SK-N-SH (cell line): ENCODE data around the gene SIX5. TPM values are rescaled to one million over a fixed set of nuclear protein-coding genes. Genes with fewer than 3 reads are reported as not detected.

Experiments used
- CTCF ChIA-PET: fragments of 300-600, 350-600 bp; formaldehyde crosslinking; extraction: SDS; loops from one replicate; lab custom pipeline; 2021; lab: Yijun Ruan, JAX
- POLR2A ChIA-PET: fragments of 350-600 bp; sonication (Branson Sonifier 250); formaldehyde crosslinking; extraction: SDS; loops from one replicate; lab custom pipeline; 2020; ENCODE audit warnings: antibody characterized with exemption, inconsistent platforms; lab: Yijun Ruan, JAX
- DNase-seq: peaks from one replicate; pipeline ENCODE4 v3.0.0; 2012
- H2AFZ ChIP-seq: fragments of 200-600 bp; sonication (generic); 2 replicates; pipeline ENCODE4 v1.8.1; 2016; ENCODE audit warnings: antibody characterized with exemption, mild to moderate bottlenecking, low read depth
- H3F3A ChIP-seq: fragments of 200-600 bp; sonication (generic); replicated peaks from 2 replicates; pipeline ENCODE3; 2016; ENCODE audit warnings: antibody characterized with exemption, mild to moderate bottlenecking; ENCODE audit not compliant: insufficient read depth
- H3K27ac ChIP-seq, 2 experiments: fragments of 200-500 bp in 1 of 2; fragments of 200-600 bp in 1 of 2; sonication (Bioruptor generic) in 1 of 2; sonication (generic), shearing (Covaris generic) in 1 of 2; 2 replicates each; pipeline versions ENCODE4 v1.5.1 to v1.6.1; 2014 to 2016; ENCODE audit warnings: low read depth in 2 of 2, inconsistent platforms in 1 of 2, low read length in 1 of 2, mild to moderate bottlenecking in 1 of 2, mixed read lengths in 1 of 2
- H3K27me3 ChIP-seq: fragments of 200-600 bp; sonication (generic), shearing (Covaris generic); 2 replicates; pipeline ENCODE4 v1.6.1; 2016; ENCODE audit warnings: mixed run types; ENCODE audit not compliant: insufficient read depth
- H3K36me3 ChIP-seq, 2 experiments: fragments of 200-500 bp in 1 of 2; fragments of 200-600 bp in 1 of 2; sonication (Bioruptor generic) in 1 of 2; sonication (generic) in 1 of 2; replicated peaks in 1 of 2; 2 replicates each; pipeline versions ENCODE3 to v1.5.1; 2014 to 2016; ENCODE audit warnings: low read length in 1 of 2, mild to moderate bottlenecking in 1 of 2; ENCODE audit not compliant: insufficient read depth in 2 of 2, control insufficient read depth in 1 of 2
- H3K4me1 ChIP-seq, 2 experiments: fragments of 200-500 bp in 1 of 2; fragments of 200-600 bp in 1 of 2; sonication (Bioruptor generic) in 1 of 2; sonication (generic), shearing (Covaris generic) in 1 of 2; 2 replicates each; pipeline versions ENCODE4 v1.5.1 to v1.6.1; 2014 to 2016; ENCODE audit warnings: low read depth in 1 of 2, low read length in 1 of 2, mixed run types in 1 of 2; ENCODE audit not compliant: insufficient read depth in 2 of 2, control insufficient read depth in 1 of 2
- H3K4me2 ChIP-seq: fragments of 200-600 bp; sonication (generic), shearing (Covaris generic); 2 replicates; pipeline ENCODE4 v1.6.1; 2017; ENCODE audit warnings: mixed run types
- H3K4me3 ChIP-seq, 2 experiments: fragments of 200-500 bp in 1 of 2; fragments of 200-600 bp in 1 of 2; sonication (Bioruptor generic) in 1 of 2; sonication (generic), shearing (Covaris generic) in 1 of 2; 2 replicates each; pipeline versions ENCODE4 v1.5.1 to v1.8.1; 2014 to 2016; ENCODE audit warnings: low read depth in 2 of 2, inconsistent platforms in 1 of 2, low read length in 1 of 2, mild to moderate bottlenecking in 1 of 2, mixed read lengths in 1 of 2, moderate library complexity in 1 of 2
- H3K79me2 ChIP-seq: fragments of 200-600 bp; sonication (generic); 2 replicates; pipeline ENCODE4 v1.8.1; 2017; ENCODE audit warnings: mild to moderate bottlenecking; ENCODE audit not compliant: insufficient read depth
- H3K9ac ChIP-seq: fragments of 200-600 bp; sonication (generic); 2 replicates; pipeline ENCODE4 v1.6.1; 2017; ENCODE audit warnings: mixed run types
- H3K9me2 ChIP-seq: fragments of 200-600 bp; sonication (generic); 2 replicates; pipeline ENCODE4 v1.6.1; 2017; ENCODE audit warnings: mixed run types
- H3K9me3 ChIP-seq: fragments of 200-600 bp; sonication (generic); 2 replicates; pipeline ENCODE4 v1.6.1; 2017; ENCODE audit warnings: mixed run types, mild to moderate bottlenecking, moderate library complexity
- H4K20me1 ChIP-seq: fragments of 200-600 bp; sonication (generic); 2 replicates; pipeline ENCODE4 v1.6.1; 2017; ENCODE audit warnings: mild to moderate bottlenecking, mixed run types; ENCODE audit not compliant: insufficient read depth
- CTCF ChIP-seq: fragments of 200-600 bp; sonication (generic); IDR thresholded peaks from 2 replicates; pipeline ENCODE4 v1.6.1; 2017; ENCODE audit warnings: antibody characterized with exemption, mild to moderate bottlenecking, moderate library complexity
- EP300 ChIP-seq, 2 experiments: IDR thresholded peaks; 2 replicates each; pipeline versions ENCODE4 v1.4.0 to v1.6.1; 2012; ENCODE audit warnings: borderline replicate concordance in 1 of 2, low read depth in 1 of 2, low read length in 1 of 2
- EZH2phosphoT487 ChIP-seq: fragments of 200-600 bp; sonication (generic); IDR thresholded peaks from 2 replicates; pipeline ENCODE4 v1.6.1; 2017; ENCODE audit warnings: low read depth, mixed run types, mild to moderate bottlenecking, antibody characterized with exemption, moderate library complexity, borderline replicate concordance
- FOSL2 ChIP-seq: IDR thresholded peaks from 2 replicates; pipeline ENCODE4 v1.4.0; 2012; ENCODE audit warnings: low read depth, mild to moderate bottlenecking, moderate library complexity, borderline replicate concordance
- GABPA ChIP-seq: IDR thresholded peaks from 2 replicates; pipeline ENCODE4 v1.4.0; 2012; ENCODE audit warnings: low read depth, mild to moderate bottlenecking
- GATA2 ChIP-seq: sonication (generic); formaldehyde crosslinking; IDR thresholded peaks from 2 replicates; pipeline ENCODE4 v1.5.0; 2020; ENCODE audit warnings: mild to moderate bottlenecking, missing genetic modification reagents
- IRF3 ChIP-seq: fragments of 150-350 bp; IDR thresholded peaks from 2 replicates; pipeline ENCODE4 v1.6.1; 2016; ENCODE audit warnings: mild to moderate bottlenecking, low read depth, low read length
- MAX ChIP-seq: IDR thresholded peaks from 2 replicates; pipeline ENCODE4 v1.4.0; 2012; ENCODE audit warnings: low read depth
- MXI1 ChIP-seq: IDR thresholded peaks from 2 replicates; pipeline ENCODE4 v1.6.1; 2012; ENCODE audit warnings: mild to moderate bottlenecking, low read depth, low read length, improper control_type of control experiment
- NFIC ChIP-seq: IDR thresholded peaks from 2 replicates; pipeline ENCODE4 v1.4.0; 2012; ENCODE audit warnings: borderline replicate concordance
- NRF1 ChIP-seq: IDR thresholded peaks from 2 replicates; pipeline ENCODE4 v1.6.1; 2012; ENCODE audit warnings: low read depth, mild to moderate bottlenecking, low read length
- RAD21 ChIP-seq: IDR thresholded peaks from 2 replicates; pipeline ENCODE4 v1.6.1; 2012; ENCODE audit warnings: mild to moderate bottlenecking, low read length
- REST ChIP-seq: IDR thresholded peaks from 2 replicates; pipeline ENCODE4 v1.6.1; 2012; ENCODE audit warnings: mild to moderate bottlenecking, low read depth, low read length, moderate library complexity
- RXRA ChIP-seq: IDR thresholded peaks from 2 replicates; pipeline ENCODE4 v1.4.0; 2012; ENCODE audit warnings: low read depth, mild to moderate bottlenecking, borderline replicate concordance
- SMC3 ChIP-seq: IDR thresholded peaks from 2 replicates; pipeline ENCODE4 v1.6.1; 2012; ENCODE audit warnings: low read depth, low read length, improper control_type of control experiment
- TAF1 ChIP-seq: IDR thresholded peaks from 2 replicates; pipeline ENCODE4 v1.6.1; 2012; ENCODE audit warnings: low read depth, mild to moderate bottlenecking, low read length, moderate library complexity, borderline replicate concordance
- USF1 ChIP-seq: IDR thresholded peaks from 2 replicates; pipeline ENCODE4 v1.4.0; 2012; ENCODE audit warnings: low read depth, borderline replicate concordance
- YY1 ChIP-seq: IDR thresholded peaks from 2 replicates; pipeline ENCODE4 v1.4.0; 2012; ENCODE audit warnings: low read depth, mild to moderate bottlenecking
- whole genome bisulfite sequencing: methylation state at CpG from one replicate; pipeline ENCODE4 v1.1.6; 2017; ENCODE audit warnings: low lambda C conversion rate; 5-methylcytosine and 5-hydroxymethylcytosine counted together
- polyA plus RNA-seq, 3 experiments: library from polyadenylated mRNA; depleted of rRNA; stranded (reverse); fragments of >200 nt; gene quantifications; 2 replicates each; pipeline ENCODE4 v1.2.3, GENCODE V29; 2012

The SIX5 gene
- polyA plus RNA-seq, 1 of the 3 experiments (the other 2 are of a cell fraction) = 8.4 TPM

- H3K27me3 ChIP-seq = no peaks in the 10 kb centered on the region
- 0 out of 2 replicates have a peak, but pooled peaks cover 3% of the 10 kb centered on the region for H4K20me1 ChIP-seq
- H2AFZ ChIP-seq = no peak overlapping the region
- POLR2A ChIA-PET = no interaction called here
- H3K9ac ChIP-seq = no peak overlapping the region
- DNase-seq = no peak
- H3K36me3 ChIP-seq = peaks cover 20 to 38% of the 10 kb centered on the region in 2 experiments
- H3F3A ChIP-seq = peaks cover 14% of the 10 kb centered on the region
- H3K9me3 ChIP-seq = no peaks in the 10 kb centered on the region
- H3K9me2 ChIP-seq = no peaks in the 10 kb centered on the region
- H3K4me1 ChIP-seq = peaks cover 22 to 30% of the 10 kb centered on the region in 2 experiments; a peak in 3 of 4 replicates
- H3K4me3 ChIP-seq = no peak overlapping the region
- H3K79me2 ChIP-seq = peaks cover 73% of the 10 kb centered on the region
- peak overlapping the region in 1 of 2 experiments; percentile 99; a peak in 2 of 4 replicates for H3K27ac ChIP-seq
- CTCF ChIA-PET = interaction anchor here (0.5 to 5.1 kb wide), 2 partner anchors 15 to 52 kb away, joined by 3 to 27 read pairs; partner anchors contain the start of gene SIX5
- no peak overlapping the region; the same call in 1 of the 2 replicates for H3K4me2 ChIP-seq
- WGBS = 62% methylated on average over 5 of the region's 5 CpGs
- TF ChIP-seq MXI1 (no peak), USF1 (no peak), NRF1 (no peak), SMC3 (no peak), GABPA (no peak), CTCF (no peak), MAX (no peak), RXRA (no peak), NFIC (no peak), TAF1 (no peak), GATA2 (CRISPR knock-in tag) (no peak), RAD21 (no peak), EP300 (IDR thresholded peaks at IDR 0.05; ENCODE audit: borderline replicate concordance in 1 of 2, low read depth in 1 of 2, low read length in 1 of 2) (no peak), IRF3 (no peak), FOSL2 (no peak), YY1 (no peak), EZH2phosphoT487 (no peak), REST (no peak)
Observed at GRCh38 chr19:45785097-45785496, 16.0 kb upstream of the SIX5 start.
